Placental epithelial cell (primary cell): ENCODE results near the gene LRRK2. TPM values are rescaled to one million over a fixed set of nuclear protein-coding genes. Genes with fewer than 3 reads are reported as not detected.

Experiments used
- total RNA-seq: library from RNA; depleted of rRNA; stranded (reverse); fragments of >200 nt; gene quantifications from 2 replicates; pipeline ENCODE4 v1.2.3, GENCODE V29; 2012

Gene LRRK2
- 0.39 TPM in 1 of 2 replicates, not detected in the other for total RNA-seq

DNA sequence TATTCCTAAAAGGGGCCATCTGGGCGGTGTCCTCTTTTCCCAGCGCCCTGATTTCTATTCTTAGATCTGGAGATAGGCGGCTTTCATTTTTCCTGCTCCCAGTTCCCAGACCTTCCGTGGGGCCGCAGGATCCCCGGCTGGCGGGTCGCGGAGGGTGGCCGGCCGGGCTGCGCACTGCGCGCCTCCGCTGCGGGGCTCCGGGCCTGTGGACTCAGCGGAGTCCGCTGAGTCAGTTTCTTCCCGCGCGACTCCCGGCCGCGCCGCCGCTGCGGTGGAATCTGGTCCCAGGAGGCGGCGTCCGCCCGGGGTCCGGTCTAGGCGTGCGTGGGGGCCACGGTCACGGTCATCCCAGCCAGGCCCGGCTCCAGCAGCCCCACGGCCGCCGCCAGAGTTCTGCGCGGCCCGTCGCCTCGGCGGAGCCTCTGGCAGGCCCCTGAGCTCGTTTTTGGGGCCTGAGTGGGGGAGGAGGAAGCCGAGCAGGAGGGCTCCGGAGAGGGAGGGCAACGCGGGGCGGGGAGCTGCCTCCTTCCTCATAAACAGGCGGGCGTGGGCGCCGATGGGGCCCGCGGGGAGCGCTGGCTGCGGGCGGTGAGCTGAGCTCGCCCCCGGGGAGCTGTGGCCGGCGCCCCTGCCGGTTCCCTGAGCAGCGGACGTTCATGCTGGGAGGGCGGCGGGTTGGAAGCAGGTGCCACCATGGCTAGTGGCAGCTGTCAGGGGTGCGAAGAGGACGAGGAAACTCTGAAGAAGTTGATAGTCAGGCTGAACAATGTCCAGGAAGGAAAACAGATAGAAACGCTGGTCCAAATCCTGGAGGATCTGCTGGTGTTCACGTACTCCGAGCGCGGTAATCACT, at the start of gene LRRK2:
Gene LRRK2, plus strand, starts transcription at position 559 of the 853 bp plus-strand sequence. Its CDS starts 135 bp downstream, at position 694.

Other genes starting within 250 kb of the LRRK2 start
- 15.6 and 26.3 TPM in 2 replicates for gene SLC2A13, start 118.9 kb upstream of the LRRK2 start, total RNA-seq